Occipital lobe (tissue), 2 donors: ENCODE data around the gene IL12RB1. TPM values are rescaled to one million over a fixed set of nuclear protein-coding genes. Genes with fewer than 3 reads are reported as not detected.

ENCODE experiments used
- DNase-seq: peaks from one replicate; lab custom pipeline; 2025; lab: John Stamatoyannopoulos, UW
- total RNA-seq: library from RNA; depleted of rRNA; stranded (reverse); fragments of >200 nt; gene quantifications from one replicate; pipeline ENCODE4 v1.2.3, GENCODE V29; 2014

Gene IL12RB1
- total RNA-seq, 1 donor from 2014 or later, result 0.47 TPM

DNA sequence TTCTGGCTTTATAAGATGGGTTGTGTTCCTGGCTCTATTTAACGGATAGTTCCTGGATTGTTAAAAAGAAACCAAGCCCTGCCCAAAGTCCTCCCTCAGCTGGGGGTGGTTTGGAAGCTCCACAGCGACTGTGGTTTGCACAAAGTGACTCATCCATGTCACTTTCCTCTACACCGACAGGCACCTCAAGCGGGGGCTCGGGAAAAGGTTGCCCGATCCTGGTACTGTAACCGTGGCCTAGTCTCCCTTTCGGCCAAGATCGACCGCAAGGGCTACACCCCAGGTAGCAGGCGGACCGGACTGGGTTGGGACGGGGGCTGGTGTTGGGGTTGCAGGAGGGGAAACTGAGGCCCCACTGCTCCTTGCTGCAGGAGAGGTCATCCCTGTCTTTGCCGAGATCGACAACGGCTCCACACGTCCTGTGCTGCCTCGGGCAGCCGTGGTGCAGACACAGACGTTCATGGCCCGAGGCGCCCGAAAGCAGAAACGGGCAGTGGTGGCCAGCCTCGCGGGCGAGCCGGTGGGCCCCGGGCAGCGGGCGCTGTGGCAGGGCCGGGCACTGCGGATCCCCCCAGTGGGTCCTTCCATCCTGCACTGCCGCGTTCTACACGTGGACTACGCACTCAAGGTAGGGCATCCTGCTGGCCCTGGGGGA, 77.2 kb downstream of the IL12RB1 start:
- no peak for DNase-seq

Other genes starting within 250 kb of the IL12RB1 start
- gene JAK3, start 239.0 kb downstream of the IL12RB1 start, total RNA-seq, result 1.1 TPM
- 612 TPM for gene RPL18A, start 227.0 kb downstream of the IL12RB1 start, total RNA-seq
- gene SLC5A5, start 215.0 kb downstream of the IL12RB1 start, total RNA-seq, result 1.9 TPM
- gene CCDC124, start 153.9 kb downstream of the IL12RB1 start, total RNA-seq, result 13.9 TPM
- 30.1 TPM for gene KCNN1, start 119.8 kb downstream of the IL12RB1 start, total RNA-seq
- gene ARRDC2, start 78.8 kb downstream of the IL12RB1 start, total RNA-seq, result 5.1 TPM
- 5.0 TPM for gene MAST3, start 10.8 kb upstream of the IL12RB1 start, total RNA-seq
- gene PIK3R2, start 66.2 kb upstream of the IL12RB1 start, total RNA-seq, result 43.5 TPM
- 0.62 TPM for gene IFI30, start 86.9 kb upstream of the IL12RB1 start, total RNA-seq
- gene MPV17L2, start 106.3 kb upstream of the IL12RB1 start, total RNA-seq, result 7.8 TPM
- gene RAB3A, start 117.1 kb upstream of the IL12RB1 start, total RNA-seq, result 50.4 TPM
- gene PDE4C, start 139.5 kb upstream of the IL12RB1 start, total RNA-seq, result 0.47 TPM
- gene IQCN, start 187.5 kb upstream of the IL12RB1 start, total RNA-seq, result 0.47 TPM
- 70.7 TPM for gene JUND, start 194.7 kb upstream of the IL12RB1 start, total RNA-seq
- 72.2 TPM for gene LSM4, start 236.1 kb upstream of the IL12RB1 start, total RNA-seq